Karpas-422 (cell line): ENCODE results near the gene CDK11B. TPM values are rescaled to one million over a fixed set of nuclear protein-coding genes. Genes with fewer than 3 reads are reported as not detected.
"Not testable (repeated sequence)": the region's sequence is repeated elsewhere in the genome, so short reads cannot be mapped to it uniquely, and the experiment has no call there.

ENCODE experiments used
- DNase-seq: peaks from one replicate; pipeline ENCODE4 v3.0.0-alpha.2; 2015
- H2AFZ ChIP-seq: fragments of 200-600 bp; sonication (generic); 2 replicates; pipeline ENCODE4 v1.6.1; 2014; ENCODE audit warnings: antibody characterized with exemption, low read length, mixed read lengths
- H3K27ac ChIP-seq: fragments of 200-600 bp; sonication (generic); 2 replicates; pipeline ENCODE4 v1.5.1; 2014; ENCODE audit warnings: mild to moderate bottlenecking, low read length, moderate library complexity
- H3K27me3 ChIP-seq: fragments of 200-600 bp; sonication (generic); 2 replicates; pipeline ENCODE4 v1.6.1; 2014; ENCODE audit warnings: low read length, mixed read lengths
- H3K36me3 ChIP-seq: fragments of 200-600 bp; sonication (generic); 2 replicates; pipeline ENCODE4 v1.6.1; 2014; ENCODE audit warnings: low read length, mixed read lengths; ENCODE audit not compliant: insufficient read depth
- H3K4me1 ChIP-seq: fragments of 200-600 bp; sonication (generic); 2 replicates; pipeline ENCODE4 v1.6.1; 2014; ENCODE audit warnings: mild to moderate bottlenecking, low read length, mixed read lengths
- H3K4me2 ChIP-seq: fragments of 200-600 bp; sonication (generic); 2 replicates; pipeline ENCODE4 v1.6.1; 2014; ENCODE audit warnings: low read length, low read depth, mild to moderate bottlenecking; ENCODE audit not compliant: poor library complexity, severe bottlenecking
- H3K4me3 ChIP-seq: fragments of 200-600 bp; sonication (generic); 2 replicates; pipeline ENCODE4 v1.5.1; 2014; ENCODE audit warnings: mild to moderate bottlenecking, antibody characterized with exemption, low read length, mixed read lengths
- H3K79me2 ChIP-seq: fragments of 200-600 bp; sonication (generic); 2 replicates; pipeline ENCODE4 v1.6.1; 2014; ENCODE audit warnings: mild to moderate bottlenecking, low read length, mixed read lengths
- H3K9ac ChIP-seq: fragments of 200-600 bp; sonication (generic); 2 replicates; pipeline ENCODE4 v1.6.0; 2014; ENCODE audit warnings: low read length
- H3K9me2 ChIP-seq: fragments of 200-600 bp; sonication (generic), shearing (Covaris generic); replicated peaks from 2 replicates; pipeline ENCODE4 v1.6.0; 2014; ENCODE audit warnings: mild to moderate bottlenecking, low read length, moderate library complexity; ENCODE audit not compliant: insufficient read depth
- H3K9me3 ChIP-seq: fragments of 300-700, 200-600 bp; sonication (generic); 2 replicates; pipeline ENCODE4 v1.6.1; 2014; ENCODE audit warnings: low read length, mixed read lengths
- H4K20me1 ChIP-seq: fragments of 200-600 bp; sonication (generic); 2 replicates; pipeline ENCODE4 v1.6.1; 2014; ENCODE audit warnings: mild to moderate bottlenecking, antibody characterized with exemption, low read length, low read depth; ENCODE audit not compliant: insufficient read depth
- total RNA-seq: library from RNA; depleted of rRNA; stranded (reverse); fragments of >200 nt; shearing (Covaris generic); gene quantifications from 2 replicates; pipeline ENCODE4 v1.2.3, GENCODE V29; 2014; ENCODE audit warnings: low replicate concordance

Gene CDK11B
- total RNA-seq, 1 experiment from 2014 or later = 11.4 TPM

DNA sequence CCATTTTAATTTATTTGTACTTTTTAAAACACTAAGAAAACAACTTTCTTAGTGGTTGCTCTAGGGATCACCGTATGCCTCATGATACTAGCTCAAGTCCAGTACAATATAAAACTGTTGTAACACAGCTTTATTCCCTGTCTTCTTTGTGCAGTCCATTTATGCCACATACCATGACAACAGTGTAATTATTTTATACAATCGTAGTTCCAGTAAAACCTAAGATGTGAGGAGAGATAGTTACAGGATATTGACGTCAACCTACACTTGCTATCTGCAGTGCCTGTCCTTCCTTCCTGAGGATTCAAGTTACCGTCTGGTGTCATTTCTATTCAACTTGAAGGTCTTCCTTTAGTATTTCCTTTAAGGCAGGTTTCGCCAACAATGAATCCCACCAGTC lies 12.5 kb downstream of the CDK11B start:
- H3K9me2 ChIP-seq, H3K4me2 ChIP-seq, H3K4me1 ChIP-seq, H4K20me1 ChIP-seq, H3K36me3 ChIP-seq, H3K4me3 ChIP-seq, H3K9ac ChIP-seq, H3K27ac ChIP-seq, DNase-seq, H3K27me3 ChIP-seq, H3K9me3 ChIP-seq, H3K79me2 ChIP-seq, H2AFZ ChIP-seq: not testable (repeated sequence)

DNA sequence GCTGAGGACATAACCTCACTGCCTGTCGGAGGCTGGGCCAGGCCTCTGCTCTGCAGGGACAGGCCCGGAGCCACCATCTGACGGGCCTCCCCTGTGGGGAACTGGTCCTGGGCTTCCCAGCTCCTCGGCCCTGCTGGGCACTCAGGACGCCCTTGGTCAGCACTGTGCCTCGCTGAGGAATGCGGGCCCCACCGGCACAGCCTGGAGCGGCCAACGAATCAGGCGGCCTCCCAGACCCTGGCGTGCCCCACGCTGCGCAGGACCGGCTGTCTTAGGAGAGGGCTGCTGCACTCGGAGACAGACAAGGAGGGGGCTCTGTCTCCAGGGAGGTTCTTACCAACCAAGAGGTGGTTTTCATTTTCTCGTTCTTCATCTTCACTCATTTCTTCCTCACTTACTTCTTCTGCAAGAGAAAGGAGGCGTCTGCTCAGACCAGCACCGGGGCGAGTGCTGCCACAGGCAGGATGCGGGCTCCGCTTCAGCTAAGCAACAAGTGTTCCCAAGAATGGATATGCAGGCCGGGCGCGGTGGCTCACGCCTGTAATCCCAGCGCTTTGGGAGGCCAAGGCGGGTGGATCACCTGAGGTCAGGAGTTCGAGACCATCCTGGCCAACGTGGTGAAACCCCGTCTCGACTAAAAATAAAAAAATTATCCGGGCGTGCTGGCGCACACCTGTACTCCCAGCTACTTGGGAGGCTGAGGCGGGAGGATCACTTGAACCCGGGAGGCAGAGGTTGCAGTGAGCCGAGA lies 17.9 kb downstream of the CDK11B start:
- H3K4me2 ChIP-seq, H3K4me3 ChIP-seq, H3K9ac ChIP-seq, H3K9me3 ChIP-seq, H3K36me3 ChIP-seq, DNase-seq, H3K27me3 ChIP-seq, H3K4me1 ChIP-seq, H3K79me2 ChIP-seq, H4K20me1 ChIP-seq, H3K27ac ChIP-seq, H3K9me2 ChIP-seq, H2AFZ ChIP-seq: not testable (repeated sequence)

DNA sequence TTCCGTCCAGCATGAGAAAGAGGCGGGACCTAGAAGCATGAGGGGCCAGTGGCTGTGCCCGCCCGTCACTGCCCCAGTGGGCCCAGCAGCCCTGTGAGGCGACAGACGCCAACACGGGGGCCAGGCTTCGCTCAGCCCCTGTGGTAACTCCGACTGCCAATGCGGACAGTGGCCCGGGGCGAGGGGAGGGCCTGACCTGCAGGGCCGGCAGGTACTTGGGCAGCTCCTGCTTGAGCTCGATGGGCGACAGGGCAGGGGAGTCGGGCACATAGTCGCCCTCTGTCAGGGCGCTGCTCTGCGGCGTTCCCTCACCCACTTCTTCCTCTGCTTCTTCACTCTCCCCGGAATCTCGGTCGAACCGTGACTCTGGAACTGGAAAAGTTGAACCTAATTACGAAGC lies 18.7 kb downstream of the CDK11B start:
- not testable (repeated sequence) for H3K79me2 ChIP-seq, H3K9me3 ChIP-seq, H3K27me3 ChIP-seq, H3K9me2 ChIP-seq, DNase-seq, H3K4me2 ChIP-seq, H2AFZ ChIP-seq, H3K4me1 ChIP-seq, H3K4me3 ChIP-seq, H3K27ac ChIP-seq, H4K20me1 ChIP-seq, H3K9ac ChIP-seq, H3K36me3 ChIP-seq

DNA sequence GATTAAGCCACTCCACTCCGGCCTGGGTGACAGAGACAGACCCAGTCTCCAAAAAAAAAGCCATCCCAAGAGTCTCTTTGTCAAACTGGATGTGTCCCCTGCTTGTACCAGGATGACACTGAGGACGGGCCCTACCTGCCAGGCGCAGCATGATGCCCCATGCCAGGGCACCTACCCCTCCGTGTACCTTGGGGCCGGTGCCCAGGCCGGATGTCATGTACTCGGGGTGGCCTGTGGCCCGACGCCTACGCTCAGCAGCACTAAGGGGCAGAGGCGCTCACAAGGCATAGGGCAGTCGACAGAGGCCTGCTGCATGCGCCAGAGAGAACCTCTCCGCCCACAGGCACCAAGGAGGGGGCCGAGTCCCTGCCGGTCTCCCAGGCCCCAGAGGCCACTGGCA lies 19.4 kb downstream of the CDK11B start:
- H3K27ac ChIP-seq, H3K9ac ChIP-seq, H2AFZ ChIP-seq, DNase-seq, H3K27me3 ChIP-seq, H3K4me3 ChIP-seq, H3K4me2 ChIP-seq, H3K79me2 ChIP-seq, H3K9me3 ChIP-seq, H3K9me2 ChIP-seq, H3K36me3 ChIP-seq, H4K20me1 ChIP-seq, H3K4me1 ChIP-seq: not testable (repeated sequence)

DNA sequence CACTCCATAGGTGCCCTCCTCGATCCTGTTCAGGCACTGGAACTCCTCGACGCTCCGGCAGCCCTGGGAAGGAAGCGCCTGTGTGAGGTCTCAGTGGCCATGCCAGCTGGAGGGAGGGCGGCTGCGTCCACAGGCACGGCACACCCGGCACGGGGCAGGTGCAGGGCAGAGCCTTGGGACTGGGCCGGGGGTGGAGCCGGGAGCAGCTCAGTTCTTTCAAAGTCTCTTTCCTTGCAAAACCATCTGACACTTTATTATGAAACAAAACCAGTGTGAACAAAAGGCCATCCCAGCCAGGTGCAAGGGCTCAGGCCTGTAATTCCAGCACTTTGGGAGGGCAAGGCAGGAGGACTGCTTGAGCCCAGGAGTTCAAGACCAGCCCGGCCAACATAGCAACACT lies 20.3 kb downstream of the CDK11B start:
- H3K4me2 ChIP-seq, DNase-seq, H3K4me1 ChIP-seq, H3K27ac ChIP-seq, H4K20me1 ChIP-seq, H3K9me2 ChIP-seq, H2AFZ ChIP-seq, H3K4me3 ChIP-seq, H3K79me2 ChIP-seq, H3K36me3 ChIP-seq, H3K9ac ChIP-seq, H3K27me3 ChIP-seq, H3K9me3 ChIP-seq: not testable (repeated sequence)

DNA sequence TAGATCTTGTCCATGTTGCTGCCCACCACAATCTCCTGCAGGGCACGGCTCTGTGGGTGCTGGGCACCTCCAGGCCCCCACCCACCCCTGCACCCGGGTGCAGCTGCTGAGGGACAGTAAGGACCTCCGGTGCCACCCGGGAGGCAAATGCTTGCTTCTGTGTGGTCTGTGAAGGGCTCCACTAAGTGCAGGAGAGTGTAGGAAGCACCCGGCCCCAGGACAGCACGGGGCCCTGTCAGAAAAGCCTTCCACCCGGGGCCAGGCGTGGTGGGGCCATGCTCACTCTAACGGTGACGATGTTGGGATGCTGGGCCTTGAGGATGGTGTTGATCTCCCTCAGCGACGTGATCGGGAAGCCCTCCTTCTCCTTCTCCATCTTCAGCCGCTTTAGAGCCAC lies 21.3 kb downstream of the CDK11B start:
- not testable (repeated sequence) for H3K9ac ChIP-seq, H3K36me3 ChIP-seq, H3K4me3 ChIP-seq, H3K9me3 ChIP-seq, H3K4me2 ChIP-seq, H3K4me1 ChIP-seq, H3K27ac ChIP-seq, H2AFZ ChIP-seq, H4K20me1 ChIP-seq, H3K79me2 ChIP-seq, H3K27me3 ChIP-seq, H3K9me2 ChIP-seq, DNase-seq

DNA sequence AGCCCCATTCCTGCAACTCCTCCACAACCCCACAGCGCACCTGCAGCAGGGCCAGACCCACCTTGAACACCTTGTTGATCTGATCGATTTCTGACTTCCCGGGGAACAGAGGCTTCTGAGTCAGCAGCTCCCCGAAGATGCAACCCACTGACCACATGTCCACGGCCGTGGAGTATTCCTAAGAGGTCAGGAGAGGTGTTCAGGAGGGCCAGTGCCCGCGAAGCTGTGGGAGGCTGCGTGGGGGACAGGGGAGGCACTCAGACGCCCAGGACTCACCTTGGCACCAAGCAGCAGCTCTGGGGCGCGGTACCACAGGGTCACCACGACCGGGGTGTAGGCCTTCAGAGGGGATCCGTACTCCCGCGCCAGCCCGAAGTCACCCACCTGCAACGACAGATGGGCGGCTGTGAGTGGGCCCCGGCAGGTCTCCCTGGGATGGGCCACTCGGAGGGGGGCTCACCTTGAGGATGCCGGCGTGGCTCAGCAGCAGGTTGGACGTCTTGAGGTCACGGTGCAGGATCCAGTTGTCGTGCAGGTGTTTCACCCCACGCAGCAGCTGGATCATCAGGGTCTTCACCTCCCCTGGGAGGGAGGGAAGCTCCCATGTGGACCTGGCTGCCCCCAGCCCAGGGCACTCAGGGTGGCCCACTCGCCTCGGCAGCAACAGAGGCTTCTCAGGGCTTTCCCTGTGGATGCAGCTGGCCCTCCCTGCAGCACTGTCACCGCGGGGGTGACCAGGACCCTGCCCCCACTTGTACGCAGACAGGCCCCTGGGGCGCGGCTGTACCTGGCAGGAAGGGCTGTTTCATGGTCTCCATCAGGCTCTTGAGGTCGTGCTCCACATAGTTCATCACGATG lies 22.0 kb downstream of the CDK11B start:
- not testable (repeated sequence) for H3K4me3 ChIP-seq, H3K27ac ChIP-seq, H3K79me2 ChIP-seq, H3K4me2 ChIP-seq, H3K36me3 ChIP-seq, H3K9me3 ChIP-seq, H3K27me3 ChIP-seq, H4K20me1 ChIP-seq, H3K9me2 ChIP-seq, H3K4me1 ChIP-seq, H3K9ac ChIP-seq, DNase-seq, H2AFZ ChIP-seq

DNA sequence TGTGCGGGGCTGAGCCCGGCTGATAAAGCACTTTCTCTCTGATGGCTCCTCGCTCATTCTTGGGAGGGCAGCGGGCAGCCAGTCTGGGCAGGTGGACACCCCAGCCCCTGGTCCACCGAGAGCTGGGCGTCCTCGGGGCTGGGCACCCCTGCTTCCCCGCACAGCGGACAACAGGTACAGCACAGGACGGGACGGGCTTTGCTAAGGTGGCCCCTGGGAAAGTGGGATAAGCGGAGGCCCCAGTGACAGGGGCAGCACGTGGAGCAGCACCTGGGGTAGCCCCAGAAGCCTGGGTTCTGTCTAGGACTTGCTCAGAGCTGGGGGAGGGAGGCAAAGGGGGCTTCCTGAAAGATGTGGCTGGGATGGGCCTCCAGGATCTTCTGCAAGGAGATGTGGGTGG lies 24.2 kb downstream of the CDK11B start:
- H4K20me1 ChIP-seq, H3K9me2 ChIP-seq, H2AFZ ChIP-seq, DNase-seq, H3K4me3 ChIP-seq, H3K27me3 ChIP-seq, H3K4me2 ChIP-seq, H3K36me3 ChIP-seq, H3K9ac ChIP-seq, H3K9me3 ChIP-seq, H3K79me2 ChIP-seq, H3K27ac ChIP-seq: not testable (repeated sequence)
- H3K4me1 ChIP-seq = peaks cover 11% of the 10 kb centered on the region
